K562 treated with DMSO at 1 percent for 48 hours (cell line): Measurements from ENCODE around the gene TMEM169. TPM values are rescaled to one million over a fixed set of nuclear protein-coding genes. Genes with fewer than 3 reads are reported as not detected.

Experiments used
- total RNA-seq: library from RNA; unstranded; fragments of 300-600 nt; gene quantifications from 2 replicates; pipeline ENCODE4 v1.2.3, GENCODE V29; 2022; ENCODE audit warnings: low replicate concordance; ENCODE audit errors: extremely low read depth

TMEM169 gene, protein sequence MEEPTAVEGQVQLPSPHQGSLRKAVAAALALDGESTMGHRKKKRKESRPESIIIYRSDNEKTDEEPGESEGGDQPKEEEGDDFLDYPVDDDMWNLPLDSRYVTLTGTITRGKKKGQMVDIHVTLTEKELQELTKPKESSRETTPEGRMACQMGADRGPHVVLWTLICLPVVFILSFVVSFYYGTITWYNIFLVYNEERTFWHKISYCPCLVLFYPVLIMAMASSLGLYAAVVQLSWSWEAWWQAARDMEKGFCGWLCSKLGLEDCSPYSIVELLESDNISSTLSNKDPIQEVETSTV
- not detected in 2 replicates for total RNA-seq

DNA sequence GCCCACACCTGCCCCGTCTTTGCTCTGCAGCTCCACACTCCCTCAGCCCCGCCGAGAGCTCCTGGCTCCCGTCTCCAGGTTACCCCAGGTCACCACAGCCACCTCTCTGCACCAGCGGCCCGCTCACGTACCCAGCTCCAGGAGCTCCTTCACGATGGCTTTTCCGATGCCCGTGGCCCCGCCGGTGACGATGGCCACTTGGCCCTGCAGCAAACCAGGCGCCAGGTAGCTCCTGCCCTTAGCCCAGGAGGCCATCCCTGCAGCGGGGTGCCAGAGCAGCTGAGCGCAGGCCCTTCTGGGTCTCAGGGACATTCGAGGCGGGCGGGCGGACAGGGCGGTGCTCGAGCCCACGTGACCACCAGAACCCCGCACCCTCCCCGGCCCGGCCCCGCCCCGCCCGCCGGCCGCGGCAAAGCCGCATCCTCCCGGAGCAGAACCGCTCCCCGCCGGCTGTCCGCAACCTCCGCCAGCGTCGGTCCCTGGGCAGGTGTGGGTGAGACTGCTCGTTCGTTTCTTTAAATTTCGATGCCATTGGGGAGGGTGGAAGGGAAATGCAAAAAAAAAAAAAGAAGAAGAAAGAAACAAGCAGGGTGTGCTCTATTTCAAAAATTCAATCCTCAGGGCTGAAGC lies at the start of gene TMEM169, which contains the start of gene PECR:
Gene TMEM169, plus strand, starts transcription at position 433 of the 630 bp plus-strand sequence. CDS start 14,045 bp downstream, outside the sequence.
Gene PECR, minus strand, starts transcription at position 323 of the 630 bp plus-strand sequence. Its CDS starts 68 bp downstream, at position 255.

DNA sequence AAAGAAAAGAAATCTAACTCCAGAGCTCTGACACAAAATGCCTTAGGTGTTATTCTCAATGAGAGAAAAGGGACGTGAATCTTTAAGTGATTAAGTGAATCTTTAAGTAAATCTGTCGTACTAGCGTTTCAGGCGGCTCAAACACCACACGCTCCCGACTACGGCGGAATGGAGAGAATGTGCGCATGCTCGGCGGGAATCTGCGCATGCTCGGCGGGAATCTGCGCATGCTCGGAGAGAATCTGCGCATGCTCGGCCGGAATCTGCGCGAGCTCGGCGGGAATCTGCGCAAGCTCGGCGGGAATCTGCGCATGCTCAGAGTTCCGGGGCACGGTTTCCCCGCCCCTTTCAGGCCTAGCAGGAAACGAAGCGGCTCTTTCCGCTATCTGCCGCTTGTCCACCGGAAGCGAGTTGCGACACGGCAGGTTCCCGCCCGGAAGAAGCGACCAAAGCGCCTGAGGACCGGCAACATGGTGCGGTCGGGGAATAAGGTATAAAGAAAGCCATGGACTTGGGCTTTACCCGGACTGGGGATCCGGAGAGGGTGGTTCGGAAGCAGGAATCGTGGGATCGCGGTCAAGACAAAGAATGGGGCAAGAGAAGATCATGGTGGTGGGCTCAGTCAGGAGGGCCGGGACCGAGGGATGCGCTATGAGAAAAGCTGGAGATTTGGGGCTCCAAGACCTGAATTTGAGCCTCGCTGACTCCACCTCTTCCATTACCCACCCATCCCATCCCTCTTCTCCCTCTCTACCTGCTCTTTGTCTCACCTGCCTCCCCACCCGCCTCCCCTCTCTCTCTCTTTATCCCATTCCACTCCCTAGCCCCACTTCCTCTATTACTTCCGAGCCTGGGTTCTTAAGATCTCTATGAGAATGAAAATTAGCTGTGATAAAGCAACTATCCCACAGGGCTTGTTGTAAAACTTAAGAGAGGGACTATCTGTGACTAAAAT lies 27.5 kb downstream of the TMEM169 start, which contains the start of gene XRCC5:
Gene XRCC5, plus strand, starts transcription at position 382 of the 955 bp plus-strand sequence. Its CDS starts 89 bp downstream, at position 471.

Other genes with a start within 250 kb of the TMEM169 start
- gene MREG, start 68.4 kb upstream of the TMEM169 start, total RNA-seq: not detected in 2 replicates
- not detected in 2 replicates for gene PECR, start 110 bp upstream of the TMEM169 start, total RNA-seq
- gene XRCC5, start 27.4 kb downstream of the TMEM169 start, total RNA-seq: not detected in 2 replicates